Mucosa of descending colon (tissue), 3 donors: ENCODE measurements around the gene UACA. TPM values are rescaled to one million over a fixed set of nuclear protein-coding genes. Genes with fewer than 3 reads are reported as not detected.

Source experiments
- ATAC-seq: fragments of 200-7000 bp; cut with Tn5 transposase; one replicate; pipeline ENCODE4 v1.9.1; 2020; ENCODE audit warnings: mild to moderate bottlenecking, moderate library complexity
- DNase-seq, 3 donors: peaks; one replicate each; pipeline ENCODE4 v3.0.0-alpha.2; 2020
- H3K36me3 ChIP-seq: fragments of 200-600 bp; one replicate; pipeline ENCODE4 v1.8.0; 2021; ENCODE audit warnings: low read depth, mild to moderate bottlenecking
- H3K4me1 ChIP-seq: fragments of 200-600 bp; one replicate; pipeline ENCODE4 v1.8.0; 2021; ENCODE audit warnings: low read depth, mild to moderate bottlenecking
- H3K4me3 ChIP-seq: fragments of 200-600 bp; one replicate; pipeline ENCODE4 v1.8.0; 2021; ENCODE audit warnings: mild to moderate bottlenecking
- H3K9me3 ChIP-seq: fragments of 200-600 bp; one replicate; pipeline ENCODE4 v1.8.0; 2021; ENCODE audit warnings: mild to moderate bottlenecking
- intact Hi-C, 2 donors: fragments of 100-400 bp; cut with DNase I in 1 of 2; cut with micrococcal nuclease in 1 of 2; formaldehyde crosslinking; loops; one replicate each; pipeline versions ENCODE4 v1.11.0 to v1.11.1; 2022; cut with DNase I, micrococcal nuclease
- total RNA-seq, 3 donors: library from RNA; stranded (reverse); fragmentation: NEBNext Ultra II Directional in 2 of 3; extraction: Animal tissue kit (Norgen Biotek cat#: 25700) in 2 of 3; gene quantifications; one replicate each; pipeline versions ENCODE4 v1.2.1 to v1.2.4, GENCODE V29; 2021 to 2023
- TF ChIP-seq, protein P1 (sequence below): fragments of 200-600 bp; IDR thresholded peaks from one replicate; pipeline ENCODE4 v1.8.0; 2022; ENCODE audit warnings: antibody characterized with exemption, mild to moderate bottlenecking
- donor health status: DM: no; HTN: no; CAD: no; lungs with moderate emphysema.
- donor health status: DM: no; HTN: no; CAD: no.
- donor health status: DM: no; HTN: yes; CAD: no.

The UACA gene
- total RNA-seq, 3 donors from 2014 or later = 42.1 to 74.7 (median 64.9) TPM

DNA sequence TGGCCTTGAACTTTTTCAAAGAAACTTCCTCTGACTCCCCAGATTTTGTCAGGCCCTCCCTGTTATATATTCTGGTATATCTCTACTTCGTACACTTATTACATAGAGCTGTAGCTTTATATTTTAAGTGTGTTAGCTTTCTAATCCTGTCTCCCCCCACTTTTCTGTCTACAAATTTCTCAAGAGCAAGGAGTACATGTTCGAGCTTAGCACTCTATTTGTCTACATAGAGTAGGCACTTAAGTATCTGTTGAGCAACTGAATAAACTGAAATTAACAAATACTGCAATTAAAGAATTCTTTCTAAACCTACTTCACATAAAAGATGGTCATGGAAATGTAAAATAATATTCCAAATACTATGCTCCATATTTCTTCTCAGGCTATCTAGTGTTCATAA is 39.4 kb downstream of the UACA start:
- intact Hi-C loops = no loop called here
- TF ChIP-seq, protein P1, sequence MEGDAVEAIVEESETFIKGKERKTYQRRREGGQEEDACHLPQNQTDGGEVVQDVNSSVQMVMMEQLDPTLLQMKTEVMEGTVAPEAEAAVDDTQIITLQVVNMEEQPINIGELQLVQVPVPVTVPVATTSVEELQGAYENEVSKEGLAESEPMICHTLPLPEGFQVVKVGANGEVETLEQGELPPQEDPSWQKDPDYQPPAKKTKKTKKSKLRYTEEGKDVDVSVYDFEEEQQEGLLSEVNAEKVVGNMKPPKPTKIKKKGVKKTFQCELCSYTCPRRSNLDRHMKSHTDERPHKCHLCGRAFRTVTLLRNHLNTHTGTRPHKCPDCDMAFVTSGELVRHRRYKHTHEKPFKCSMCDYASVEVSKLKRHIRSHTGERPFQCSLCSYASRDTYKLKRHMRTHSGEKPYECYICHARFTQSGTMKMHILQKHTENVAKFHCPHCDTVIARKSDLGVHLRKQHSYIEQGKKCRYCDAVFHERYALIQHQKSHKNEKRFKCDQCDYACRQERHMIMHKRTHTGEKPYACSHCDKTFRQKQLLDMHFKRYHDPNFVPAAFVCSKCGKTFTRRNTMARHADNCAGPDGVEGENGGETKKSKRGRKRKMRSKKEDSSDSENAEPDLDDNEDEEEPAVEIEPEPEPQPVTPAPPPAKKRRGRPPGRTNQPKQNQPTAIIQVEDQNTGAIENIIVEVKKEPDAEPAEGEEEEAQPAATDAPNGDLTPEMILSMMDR = no peak
- ATAC-seq (no peak), DNase-seq (no peak)
- Histone ChIP-seq H3K4me1 (peaks cover 16% of the 10 kb centered on the region), H3K9me3 (no peaks in the 10 kb centered on the region), H3K36me3 (no peaks in the 10 kb centered on the region), H3K4me3 (no peak overlapping the region)

DNA sequence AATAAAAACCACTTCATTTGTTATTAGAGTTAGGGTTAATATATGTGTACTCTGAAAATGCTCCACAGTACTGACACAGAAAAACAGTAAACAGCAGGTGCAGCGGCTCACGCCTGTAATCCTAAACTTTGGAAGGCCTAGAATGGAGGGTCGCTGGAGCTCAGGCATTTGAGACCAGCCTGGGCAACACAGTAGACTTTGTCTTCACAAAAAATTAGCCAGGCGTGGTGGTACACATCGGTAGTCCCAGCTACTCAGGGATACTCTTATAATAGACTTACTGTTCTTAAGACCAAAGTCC is 40.3 kb downstream of the UACA start:
- peaks cover 16% of the 10 kb centered on the region for H3K4me1 ChIP-seq
- no peak for DNase-seq
- no peak overlapping the region for H3K4me3 ChIP-seq
- TF ChIP-seq, protein P1 = no peak
- no peaks in the 10 kb centered on the region for H3K36me3 ChIP-seq
- ATAC-seq = peak; percentile 43
- no peaks in the 10 kb centered on the region for H3K9me3 ChIP-seq
- intact Hi-C loops = no loop called here

DNA sequence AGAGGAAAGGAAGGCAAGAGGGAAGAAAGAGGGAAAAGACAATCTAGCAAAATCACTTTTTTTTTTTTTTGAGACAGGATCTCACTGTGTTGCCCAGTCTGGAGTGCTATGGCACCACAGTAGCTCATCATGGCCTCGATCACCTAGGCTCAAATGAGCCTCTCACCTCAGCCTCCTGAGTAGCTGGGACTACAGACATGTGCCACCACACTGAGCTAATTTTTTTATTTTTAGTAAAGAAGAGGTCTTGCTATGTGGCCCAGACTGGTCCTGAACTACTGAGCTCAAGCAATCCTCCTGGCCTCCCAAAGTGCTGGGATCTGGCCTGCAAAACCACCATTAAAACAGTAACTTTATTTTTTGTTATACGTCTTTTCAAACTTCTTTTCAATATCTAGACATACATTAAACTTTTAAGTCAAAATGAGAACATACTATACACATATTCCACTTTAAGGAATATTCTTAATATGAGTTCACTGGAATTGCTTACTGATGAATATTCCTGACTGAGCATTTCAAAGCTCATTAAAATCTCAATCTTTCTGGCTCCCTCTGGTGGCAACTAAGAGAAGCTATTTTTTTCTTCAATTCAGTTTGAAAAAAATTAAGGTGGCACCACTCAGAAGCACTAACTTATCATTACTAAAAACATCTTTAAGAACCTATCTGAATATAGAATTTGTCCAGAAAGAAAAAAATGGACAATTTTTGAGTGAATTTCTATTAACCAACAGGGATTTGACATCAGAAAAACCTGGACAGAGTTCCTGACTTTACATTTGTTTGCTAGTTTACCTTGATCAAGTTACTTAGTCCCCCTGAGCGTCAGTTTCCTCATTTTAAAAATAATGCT is 40.9 kb downstream of the UACA start:
- Histone ChIP-seq H3K4me1 (peaks cover 16% of the 10 kb centered on the region), H3K36me3 (no peaks in the 10 kb centered on the region), H3K9me3 (no peaks in the 10 kb centered on the region), H3K4me3 (no peak overlapping the region)
- ATAC-seq (peak; percentile 59), DNase-seq (no peak)
- intact Hi-C loops = no loop called here
- TF ChIP-seq, protein P1 = peak; percentile 41

DNA sequence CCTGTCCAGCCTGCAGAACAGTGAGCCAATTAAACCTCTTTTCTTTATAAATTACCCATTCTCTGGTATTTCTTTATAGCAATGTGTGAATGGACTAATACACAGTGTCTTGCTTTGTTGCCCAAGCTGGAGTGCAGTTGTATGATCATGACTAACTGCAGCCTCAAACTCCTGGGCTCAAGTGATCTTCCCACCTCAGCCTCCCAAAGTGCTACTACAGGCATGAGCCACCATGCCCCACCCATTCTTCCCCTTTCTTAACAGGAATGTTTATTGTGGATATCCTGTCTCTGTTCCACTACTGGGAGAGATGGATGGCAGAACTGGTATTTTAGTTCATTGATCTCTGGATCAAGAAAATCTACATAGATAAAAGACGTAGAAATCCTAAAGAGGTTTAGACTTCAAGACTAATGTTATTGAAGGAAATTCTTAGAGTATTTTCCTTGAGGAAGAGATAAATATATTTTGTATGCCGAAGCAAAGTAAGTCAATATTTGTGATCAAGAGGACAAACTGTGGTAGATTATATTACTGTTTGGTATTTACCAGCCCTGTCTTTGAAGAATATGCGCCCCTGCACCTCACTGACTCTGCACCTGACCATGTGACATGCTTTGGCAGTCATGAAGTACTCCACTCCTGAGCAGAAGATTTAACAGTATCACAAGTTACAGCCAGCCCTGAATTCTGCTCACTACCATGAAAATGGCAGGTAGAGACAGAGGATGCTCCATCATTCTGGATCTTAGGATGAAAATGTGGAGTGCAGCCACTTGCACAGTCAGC is 42.9 kb downstream of the UACA start:
- TF ChIP-seq, protein P1 = no peak
- Histone ChIP-seq H3K4me1 (peaks cover 24% of the 10 kb centered on the region), H3K4me3 (no peak overlapping the region), H3K36me3 (no peaks in the 10 kb centered on the region), H3K9me3 (no peaks in the 10 kb centered on the region)
- peak in 1 of 3 donors; percentile 19 for DNase-seq
- intact Hi-C loops = no loop called here
- ATAC-seq = peak; percentile 52

DNA sequence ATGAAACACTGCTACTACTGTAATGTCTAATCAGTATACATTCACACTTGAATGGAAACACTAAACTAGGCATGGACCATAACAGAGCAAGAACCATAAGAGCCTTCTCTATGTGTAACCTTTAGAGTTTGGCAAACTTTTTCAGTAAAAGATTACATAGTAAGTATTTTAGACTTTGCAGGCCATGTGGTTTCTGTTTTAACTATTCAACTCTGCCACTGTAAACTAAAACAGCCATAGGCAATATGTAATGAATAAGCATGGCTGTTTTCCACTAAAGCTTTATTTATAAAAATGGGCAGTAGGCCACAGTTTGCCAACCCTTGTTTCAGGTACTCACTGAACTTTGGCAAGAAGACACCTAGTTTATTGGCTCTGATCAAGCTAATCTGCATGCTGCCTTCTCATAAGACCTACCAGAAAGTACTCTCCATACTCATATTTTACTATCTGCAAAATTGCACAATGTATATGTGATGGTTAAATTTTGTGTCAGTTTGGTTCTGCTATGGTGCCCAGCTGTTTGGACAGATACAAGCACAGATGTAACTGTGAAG is 46.0 kb downstream of the UACA start:
- no peaks in the 10 kb centered on the region for H3K36me3 ChIP-seq
- peak; percentile 70 for ATAC-seq
- H3K4me3 ChIP-seq = no peak overlapping the region
- DNase-seq = no peak
- intact Hi-C loops = no loop called here
- H3K9me3 ChIP-seq = no peaks in the 10 kb centered on the region
- peaks cover 28% of the 10 kb centered on the region for H3K4me1 ChIP-seq
- TF ChIP-seq, protein P1 = no peak
